AG09319 (cell line): ENCODE measurements around the gene SIAH1.
"Not testable (repeated sequence)": the region's sequence is repeated elsewhere in the genome, so short reads cannot be mapped to it uniquely, and the experiment has no call there.

Source experiments
- DNase-seq: peaks from one replicate; pipeline ENCODE4 v3.0.0-alpha.2; 2010; ENCODE audit warnings: low read depth; ENCODE audit errors: extremely low read depth
- TF ChIP-seq, protein P1 (sequence below): IDR thresholded peaks from 2 replicates; pipeline ENCODE4 v1.5.1; 2011; ENCODE audit warnings: low read depth, mild to moderate bottlenecking, inconsistent platforms, low read length, moderate library complexity

The SIAH1 gene

DNA sequence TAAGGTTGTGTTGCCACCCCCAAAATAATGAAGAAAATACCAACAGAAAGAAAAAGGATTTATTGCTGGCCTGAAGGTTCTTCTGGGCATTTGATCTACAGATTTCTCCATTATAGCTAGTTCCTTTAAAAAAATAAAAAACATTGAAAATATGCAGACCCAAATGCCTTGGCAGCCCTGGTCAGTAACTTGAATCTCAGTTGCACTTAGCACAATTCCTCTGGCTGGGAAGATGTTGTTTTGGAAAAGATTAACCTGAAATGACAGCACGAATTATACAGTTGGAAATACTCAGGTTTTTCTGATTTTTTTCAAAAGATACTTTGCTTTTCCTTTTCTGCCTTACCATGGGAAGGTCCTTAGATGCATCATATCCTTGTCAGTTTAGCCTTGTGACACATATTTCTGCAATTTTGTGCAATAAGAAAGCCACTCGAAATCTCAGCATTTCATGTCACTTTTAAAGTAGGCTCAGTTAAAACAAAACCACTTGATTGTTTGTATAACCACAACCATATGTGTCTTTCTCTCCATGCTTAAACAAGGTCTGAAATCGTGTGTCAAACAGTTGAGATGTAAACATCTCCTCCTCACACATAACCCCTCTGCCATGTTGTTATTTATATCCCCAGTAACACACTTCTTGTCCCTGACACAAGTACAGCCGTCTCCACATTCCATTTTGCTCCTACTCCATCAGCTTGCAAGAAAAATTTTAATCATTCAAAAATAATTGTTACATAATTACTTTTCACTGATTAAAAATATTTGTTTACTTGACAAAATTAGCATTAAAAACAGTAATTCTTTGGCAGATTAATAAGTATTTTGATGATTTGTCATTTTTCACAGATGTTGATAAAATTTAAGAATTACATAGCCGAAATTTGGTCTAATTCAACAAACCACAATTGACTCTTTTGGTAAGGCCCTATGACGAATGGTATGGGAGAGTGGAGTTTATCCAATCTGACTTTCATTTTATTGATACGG lies 61.1 kb downstream of the SIAH1 start:
- DNase-seq = peak; percentile 59
- TF ChIP-seq, protein P1, sequence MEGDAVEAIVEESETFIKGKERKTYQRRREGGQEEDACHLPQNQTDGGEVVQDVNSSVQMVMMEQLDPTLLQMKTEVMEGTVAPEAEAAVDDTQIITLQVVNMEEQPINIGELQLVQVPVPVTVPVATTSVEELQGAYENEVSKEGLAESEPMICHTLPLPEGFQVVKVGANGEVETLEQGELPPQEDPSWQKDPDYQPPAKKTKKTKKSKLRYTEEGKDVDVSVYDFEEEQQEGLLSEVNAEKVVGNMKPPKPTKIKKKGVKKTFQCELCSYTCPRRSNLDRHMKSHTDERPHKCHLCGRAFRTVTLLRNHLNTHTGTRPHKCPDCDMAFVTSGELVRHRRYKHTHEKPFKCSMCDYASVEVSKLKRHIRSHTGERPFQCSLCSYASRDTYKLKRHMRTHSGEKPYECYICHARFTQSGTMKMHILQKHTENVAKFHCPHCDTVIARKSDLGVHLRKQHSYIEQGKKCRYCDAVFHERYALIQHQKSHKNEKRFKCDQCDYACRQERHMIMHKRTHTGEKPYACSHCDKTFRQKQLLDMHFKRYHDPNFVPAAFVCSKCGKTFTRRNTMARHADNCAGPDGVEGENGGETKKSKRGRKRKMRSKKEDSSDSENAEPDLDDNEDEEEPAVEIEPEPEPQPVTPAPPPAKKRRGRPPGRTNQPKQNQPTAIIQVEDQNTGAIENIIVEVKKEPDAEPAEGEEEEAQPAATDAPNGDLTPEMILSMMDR = no peak

DNA sequence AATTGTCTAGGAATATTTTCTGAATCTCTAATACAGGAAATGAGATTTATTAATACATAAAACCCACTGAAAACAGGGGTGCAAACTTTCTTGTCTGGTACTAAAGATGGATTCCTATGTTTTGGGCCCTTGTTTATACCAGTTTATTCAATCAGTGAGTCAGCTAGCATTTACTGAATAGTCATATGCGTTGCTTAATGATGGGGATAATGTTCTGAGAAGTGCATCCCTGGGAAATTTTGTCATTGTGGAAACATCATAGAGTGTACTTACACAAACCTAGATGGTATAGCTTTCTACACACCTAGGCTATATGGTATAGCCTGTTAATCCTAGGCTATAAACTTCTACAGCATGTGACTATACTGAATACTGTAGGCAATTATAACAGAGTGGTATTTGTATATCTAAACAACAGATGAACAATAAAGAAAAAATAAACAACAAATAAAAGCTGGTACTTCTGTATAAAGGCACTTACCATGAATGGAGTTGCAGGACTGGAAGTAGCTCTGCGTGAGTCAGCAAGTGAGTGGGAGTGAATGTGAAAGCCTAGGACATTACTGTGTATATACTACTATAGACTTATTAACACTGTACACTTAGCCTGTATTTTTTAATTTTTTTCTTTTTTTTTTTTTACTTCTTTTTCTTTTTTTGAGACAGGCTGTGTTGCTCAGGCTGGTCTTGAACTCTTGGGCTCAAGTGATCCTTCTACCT lies 63.7 kb downstream of the SIAH1 start:
- DNase-seq = no peak
- TF ChIP-seq, protein P1 = no peak

DNA sequence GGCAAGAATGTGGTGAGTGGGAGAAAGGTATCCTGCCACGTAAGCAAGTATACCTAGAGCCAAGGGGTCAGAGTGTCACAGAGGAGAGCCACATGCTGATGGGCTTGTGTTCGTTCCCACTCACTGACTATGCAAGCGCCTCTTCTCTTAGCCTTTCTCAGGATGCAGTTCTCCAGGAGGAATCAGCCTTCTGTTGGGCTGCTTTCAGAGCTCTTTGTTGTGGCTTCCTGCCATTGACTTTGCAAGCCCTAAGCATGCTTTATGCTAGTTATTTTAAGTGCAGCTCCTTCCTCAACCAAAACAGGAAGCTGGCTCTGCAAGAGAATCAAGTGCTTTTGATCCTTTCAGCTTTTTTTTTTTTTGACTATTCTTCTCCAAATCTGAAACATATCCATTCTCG lies 66.6 kb downstream of the SIAH1 start:
- TF ChIP-seq, protein P1 = no peak
- DNase-seq = no peak

DNA sequence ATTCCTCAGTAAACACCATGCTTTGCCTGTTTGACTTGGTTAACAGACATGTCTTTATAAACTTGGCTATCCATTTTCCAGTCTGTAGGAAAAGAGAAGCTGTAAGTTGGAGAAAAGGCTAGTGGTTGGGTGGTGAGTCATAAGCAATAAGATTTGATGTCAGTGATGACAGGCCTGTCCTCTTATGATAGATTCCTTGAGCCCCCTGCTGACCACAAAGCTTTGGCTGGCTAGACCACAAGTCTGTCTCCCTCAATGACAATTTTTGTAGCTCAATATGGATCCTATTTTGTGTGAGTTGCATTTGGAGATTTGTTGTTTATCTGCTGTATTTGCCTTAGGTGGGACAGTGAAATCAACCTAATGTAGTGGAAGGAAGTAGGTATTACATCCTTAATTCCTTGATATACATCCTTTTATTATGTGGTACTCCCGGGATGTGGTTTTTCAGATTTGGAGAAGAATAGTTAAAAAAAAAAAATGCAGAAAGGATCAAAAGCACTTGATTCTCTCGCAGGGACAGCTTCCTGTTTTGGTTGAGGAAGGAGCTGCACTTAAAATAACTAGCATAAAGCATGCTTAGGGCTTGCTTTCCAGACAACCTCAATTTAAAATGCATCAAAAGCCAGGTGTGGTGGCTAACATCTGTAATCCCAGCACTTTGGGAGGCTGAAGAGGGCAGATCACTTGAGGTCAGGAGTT lies 67.4 kb downstream of the SIAH1 start:
- TF ChIP-seq, protein P1 = no peak
- no peak for DNase-seq

DNA sequence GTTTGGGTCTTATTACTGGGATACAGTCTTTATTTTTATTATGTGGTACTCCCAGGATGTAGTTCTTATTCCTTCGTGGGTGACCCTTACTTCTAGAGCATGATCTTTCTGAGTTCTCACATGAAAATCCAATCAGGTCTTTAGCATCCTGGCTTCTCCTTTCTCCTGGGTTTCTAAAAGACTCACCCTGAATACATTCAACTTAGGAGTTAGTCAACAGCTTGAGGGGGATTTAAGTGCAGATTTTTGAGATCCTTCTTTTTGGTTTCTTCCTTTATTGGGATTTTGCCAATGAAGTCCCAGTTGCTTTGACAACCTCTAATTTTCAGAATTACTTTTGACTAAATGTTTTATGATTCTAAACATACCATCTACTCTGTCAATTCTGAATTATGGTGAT lies 68.2 kb downstream of the SIAH1 start:
- no peak for DNase-seq

DNA sequence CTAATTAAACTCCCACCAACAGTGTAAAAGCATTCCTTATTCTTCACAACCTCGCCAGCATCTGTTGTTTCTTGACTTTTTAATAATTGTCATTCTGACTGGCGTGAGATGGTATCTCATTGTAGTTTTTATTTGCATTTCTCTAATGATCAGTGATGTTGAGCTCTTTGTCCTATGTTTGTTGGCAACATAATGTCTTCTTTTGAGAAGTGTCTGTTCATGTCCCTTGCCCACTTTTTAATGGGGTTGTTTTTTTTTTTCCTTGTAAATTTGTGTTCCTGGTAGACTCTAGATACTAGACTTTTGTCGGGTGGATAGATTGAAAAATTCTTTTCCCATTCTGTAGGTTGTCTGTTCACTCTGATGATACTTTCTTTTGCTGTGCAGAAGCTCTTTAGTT lies 71.3 kb downstream of the SIAH1 start:
- not testable (repeated sequence) for DNase-seq

More for the DNA sequence above, 68.2 kb downstream of the SIAH1 start:
- TF ChIP-seq, protein P1 = no peak

DNA sequence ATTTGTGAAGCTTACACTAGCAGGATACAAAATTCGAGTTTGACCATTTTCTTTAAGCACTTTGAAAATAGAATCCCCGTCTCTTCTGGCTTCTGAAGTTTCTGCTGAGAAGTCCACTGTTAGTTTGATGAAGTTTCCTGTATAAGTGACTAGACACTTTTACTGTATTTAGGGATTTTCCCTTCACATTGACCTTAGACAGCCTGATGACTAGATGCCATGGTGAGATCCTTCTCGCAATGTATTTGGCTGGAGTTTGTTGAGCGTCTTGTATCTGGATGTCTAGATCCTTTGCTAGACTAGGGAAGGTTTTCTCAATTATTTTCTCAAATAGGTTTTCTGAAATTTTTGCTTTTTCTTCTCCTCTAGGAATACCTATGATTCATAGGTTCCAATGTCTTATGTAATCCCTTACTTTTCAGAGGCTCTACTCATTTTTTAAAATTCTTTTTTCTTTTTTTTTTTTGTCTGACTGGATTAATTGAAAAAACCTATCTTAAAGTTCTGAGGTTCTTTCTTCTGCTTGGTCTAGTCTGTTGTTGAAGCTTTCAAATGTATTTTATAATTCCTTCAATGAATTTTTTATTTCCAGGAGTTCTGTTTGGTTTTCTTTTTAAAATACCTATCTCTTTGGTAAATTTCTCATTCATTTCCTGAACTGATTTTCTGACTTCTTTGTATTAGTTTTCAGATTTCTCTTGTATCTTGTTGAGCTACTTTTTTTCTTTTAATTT lies 74.1 kb downstream of the SIAH1 start:
- DNase-seq = no peak
- TF ChIP-seq, protein P1 = no peak
